Gastroesophageal sphincter (tissue), 3 donors: ENCODE data around the gene VIP.

Source experiments
- CTCF ChIP-seq, 4 experiments: fragments of 200-600 bp in 2 of 4; fragments of 450-650 bp in 2 of 4; sonication (generic) in 1 of 4; IDR thresholded peaks; one replicate each; pipeline ENCODE4 v1.5.1; 2017 to 2019; ENCODE audit warnings: antibody characterized with exemption in 4 of 4, mild to moderate bottlenecking in 2 of 4, moderate library complexity in 2 of 4
- EP300 ChIP-seq: sonication (generic); formaldehyde crosslinking; IDR thresholded peaks from one replicate; pipeline ENCODE4 v1.6.1; 2017; ENCODE audit warnings: antibody characterized with exemption, mild to moderate bottlenecking
- POLR2A ChIP-seq, 2 donors: fragments of 450-650 bp; IDR thresholded peaks; one replicate each; pipeline ENCODE4 v1.6.1; 2017; ENCODE audit warnings: antibody characterized with exemption in 2 of 2, mild to moderate bottlenecking in 2 of 2, moderate library complexity in 1 of 2
- POLR2AphosphoS5 ChIP-seq: sonication (generic); formaldehyde crosslinking; IDR thresholded peaks from one replicate; pipeline ENCODE4 v1.6.1; 2017; ENCODE audit warnings: antibody characterized with exemption

- TF ChIP-seq POLR2AphosphoS5 (no peak), CTCF (IDR thresholded peaks at IDR 0.05) (no peak), EP300 (no peak), POLR2A (IDR thresholded peaks at IDR 0.05) (no peak)
Observed at GRCh38 chr6:152769159-152769558, 18.6 kb downstream of the VIP start.
